ENCODE data around the gene SNRNP200. TPM values are rescaled to one million over a fixed set of nuclear protein-coding genes. Genes with fewer than 3 reads are reported as not detected.

SNRNP200 gene
- total and polyA plus RNA-seq, 8 donors = 82.7 to 209 (median 195) TPM

GRCh38 chr2:96316999-96317398 is 11.7 kb upstream of the SNRNP200 start:
- no peak for DNase-seq
- Histone ChIP-seq H3K36me3 (no peaks in the 10 kb centered on the region), H3K9me3 (no peaks in the 10 kb centered on the region), H3K27ac (no peak overlapping the region), H3K4me1 (peaks cover 3 to 30% of the 10 kb centered on the region in 2 donors), H3K4me3 (no peak overlapping the region), H3K27me3 (peaks cover 7 to 28% of the 10 kb centered on the region in 2 donors)
- intact Hi-C loops (cut with DNase I) = no loop called here
- ATAC-seq = no peak
- no peak for TF ChIP-seq CTCF (IDR thresholded peaks at IDR 0.05)

- intact Hi-C loops (cut with DNase I) = no loop called here
- Histone ChIP-seq H3K27me3 (peaks cover 0 to 14% of the 10 kb centered on the region in 2 donors), H3K27ac (no peak overlapping the region), H3K4me3 (no peak overlapping the region), H3K4me1 (peaks cover 0 to 16% of the 10 kb centered on the region in 2 donors), H3K9me3 (no peaks in the 10 kb centered on the region), H3K36me3 (no peaks in the 10 kb centered on the region)
- no peak for DNase-seq
- no peak for ATAC-seq
- TF ChIP-seq CTCF (IDR thresholded peaks at IDR 0.05) = no peak
Observed at GRCh38 chr2:96315400-96316071, 10.2 kb upstream of the SNRNP200 start.

- H3K4me3 ChIP-seq = no peak overlapping the region
- no peaks in the 10 kb centered on the region for H3K36me3 ChIP-seq
- ATAC-seq (no peak), DNase-seq (no peak)
- no peaks in the 10 kb centered on the region for H3K9me3 ChIP-seq
- peaks cover 0 to 16% of the 10 kb centered on the region in 2 donors for H3K4me1 ChIP-seq
- intact Hi-C loops (cut with DNase I) = no loop called here
- no peak for TF ChIP-seq CTCF (IDR thresholded peaks at IDR 0.05)
- H3K27ac ChIP-seq = no peak overlapping the region
- H3K27me3 ChIP-seq = peaks cover 0 to 11% of the 10 kb centered on the region in 2 donors
Observed at GRCh38 chr2:96315005-96315399, 9.7 kb upstream of the SNRNP200 start.

- DNase-seq = no peak
- peaks cover 0 to 11% of the 10 kb centered on the region in 2 donors for H3K36me3 ChIP-seq
- TF ChIP-seq CTCF (IDR thresholded peaks at IDR 0.05) = no peak
Observed at GRCh38 chr2:96308248-96308647, 2.9 kb upstream of the SNRNP200 start.

GRCh38 chr2:96306370-96306769 is 1.0 kb upstream of the SNRNP200 start:
- no peak for ATAC-seq
- intact Hi-C loops (cut with DNase I) = no loop called here
- H3K4me1 ChIP-seq = peaks cover 8 to 44% of the 10 kb centered on the region in 2 donors
- no peaks in the 10 kb centered on the region for H3K27me3 ChIP-seq
- peak overlapping the region in 1 of 2 donors; percentile 87 for H3K27ac ChIP-seq
- peak overlapping the region; percentile 79 to 89 for H3K4me3 ChIP-seq
- peaks cover 0 to 30% of the 10 kb centered on the region in 2 donors for H3K36me3 ChIP-seq
- no peaks in the 10 kb centered on the region for H3K9me3 ChIP-seq
- no peak for TF ChIP-seq CTCF (IDR thresholded peaks at IDR 0.05)
- no peak for DNase-seq

More at GRCh38 chr2:96308248-96308647, 2.9 kb upstream of the SNRNP200 start:
- H3K27ac ChIP-seq = no peak overlapping the region
- H3K9me3 ChIP-seq = no peaks in the 10 kb centered on the region
- no peaks in the 10 kb centered on the region for H3K27me3 ChIP-seq
- intact Hi-C loops (cut with DNase I) = no loop called here
- H3K4me1 ChIP-seq = peaks cover 8 to 27% of the 10 kb centered on the region in 2 donors
- H3K4me3 ChIP-seq = no peak overlapping the region
- ATAC-seq = no peak

Measured in left lung (tissue), 10 donors.